Neutrophil (primary cell): ENCODE measurements around the gene SLC25A29.
A peak's percentile ranks its signal among the peaks of the same experiment; 100 is the strongest.

ENCODE experiments used
- H3K27ac ChIP-seq: fragments of 200-600 bp; sonication (generic); 2 replicates; pipeline ENCODE4 v1.5.1; 2016; ENCODE audit warnings: mild to moderate bottlenecking, moderate library complexity
- H3K27me3 ChIP-seq: fragments of 200-600 bp; sonication (generic); 2 replicates; pipeline ENCODE4 v1.6.0; 2016; ENCODE audit warnings: mild to moderate bottlenecking
- H3K36me3 ChIP-seq: fragments of 200-600 bp; sonication (generic); 2 replicates; pipeline ENCODE4 v1.5.1; 2017
- H3K4me1 ChIP-seq, 2 experiments: fragments of 200-600 bp in 1 of 2; sonication (generic) in 1 of 2; 1 replicate in 1 of 2; 2 replicates in 1 of 2; pipeline versions ENCODE4 v1.5.1 to v1.6.1; 2013 to 2016; ENCODE audit warnings: low read depth in 1 of 2, low read length in 1 of 2, mild to moderate bottlenecking in 1 of 2, moderate library complexity in 1 of 2; ENCODE audit not compliant: control insufficient read depth in 1 of 2, insufficient read depth in 1 of 2
- H3K4me3 ChIP-seq, 2 experiments: fragments of 200-600 bp in 1 of 2; sonication (generic) in 1 of 2; 1 replicate in 1 of 2; 2 replicates in 1 of 2; pipeline ENCODE4 v1.5.1; 2013 to 2016; ENCODE audit warnings: low read depth in 1 of 2, low read length in 1 of 2, mild to moderate bottlenecking in 1 of 2, moderate library complexity in 1 of 2
- H3K9me3 ChIP-seq: fragments of 200-600 bp; sonication (generic); 2 replicates; pipeline ENCODE4 v1.5.1; 2016
- TF ChIP-seq, protein P1 (sequence below): fragments of 200-600 bp; sonication (generic); IDR thresholded peaks from 2 replicates; pipeline ENCODE4 v1.5.1; 2016; ENCODE audit warnings: antibody characterized with exemption

The SLC25A29 gene

GRCh38 chr14:100271247-100271939 lies 34.9 kb downstream of the SLC25A29 start:
- TF ChIP-seq, protein P1, sequence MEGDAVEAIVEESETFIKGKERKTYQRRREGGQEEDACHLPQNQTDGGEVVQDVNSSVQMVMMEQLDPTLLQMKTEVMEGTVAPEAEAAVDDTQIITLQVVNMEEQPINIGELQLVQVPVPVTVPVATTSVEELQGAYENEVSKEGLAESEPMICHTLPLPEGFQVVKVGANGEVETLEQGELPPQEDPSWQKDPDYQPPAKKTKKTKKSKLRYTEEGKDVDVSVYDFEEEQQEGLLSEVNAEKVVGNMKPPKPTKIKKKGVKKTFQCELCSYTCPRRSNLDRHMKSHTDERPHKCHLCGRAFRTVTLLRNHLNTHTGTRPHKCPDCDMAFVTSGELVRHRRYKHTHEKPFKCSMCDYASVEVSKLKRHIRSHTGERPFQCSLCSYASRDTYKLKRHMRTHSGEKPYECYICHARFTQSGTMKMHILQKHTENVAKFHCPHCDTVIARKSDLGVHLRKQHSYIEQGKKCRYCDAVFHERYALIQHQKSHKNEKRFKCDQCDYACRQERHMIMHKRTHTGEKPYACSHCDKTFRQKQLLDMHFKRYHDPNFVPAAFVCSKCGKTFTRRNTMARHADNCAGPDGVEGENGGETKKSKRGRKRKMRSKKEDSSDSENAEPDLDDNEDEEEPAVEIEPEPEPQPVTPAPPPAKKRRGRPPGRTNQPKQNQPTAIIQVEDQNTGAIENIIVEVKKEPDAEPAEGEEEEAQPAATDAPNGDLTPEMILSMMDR, result no peak
- no peak overlapping the region for H3K27ac ChIP-seq

DNA sequence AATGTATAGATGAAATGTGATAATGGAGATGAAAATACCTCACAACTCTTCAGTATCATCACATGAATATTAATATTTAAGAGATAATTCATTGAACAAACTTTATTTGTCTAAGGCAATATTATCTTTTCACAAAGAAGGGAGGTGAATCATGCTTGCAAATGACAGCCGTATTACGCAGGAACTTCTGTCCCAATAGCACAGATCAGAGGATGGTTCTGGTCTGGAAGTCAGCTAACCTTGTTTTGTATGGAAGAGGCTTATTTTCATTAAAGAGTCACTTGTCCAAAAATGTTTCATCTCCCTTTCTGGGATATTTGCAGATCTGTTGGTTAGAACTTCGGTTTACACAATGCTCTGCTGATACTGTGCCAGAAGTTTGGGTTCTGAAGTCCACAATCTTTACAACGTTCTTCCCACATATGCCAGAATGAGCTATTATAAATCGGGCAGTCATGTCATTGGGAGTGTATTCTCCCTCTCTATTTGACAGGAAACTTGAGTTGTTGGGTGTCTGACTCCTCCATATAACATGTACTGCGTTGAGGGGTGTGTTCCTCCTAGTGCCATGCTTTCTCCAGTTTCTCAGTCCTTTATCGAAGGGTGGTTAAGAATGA lies 37.5 kb downstream of the SLC25A29 start:
- no peak overlapping the region for H3K27ac ChIP-seq
- H3K9me3 ChIP-seq, result no peaks in the 10 kb centered on the region
- peaks cover 0 to 5% of the 10 kb centered on the region in 2 experiments for H3K4me1 ChIP-seq
- H3K4me3 ChIP-seq, result no peak overlapping the region
- TF ChIP-seq, protein P1, result no peak
- peaks cover 28% of the 10 kb centered on the region for H3K36me3 ChIP-seq
- no peaks in the 10 kb centered on the region for H3K27me3 ChIP-seq

More at GRCh38 chr14:100271247-100271939, 34.9 kb downstream of the SLC25A29 start:
- Histone ChIP-seq H3K36me3 (peaks cover 11% of the 10 kb centered on the region), H3K4me3 (no peak overlapping the region), H3K9me3 (no peaks in the 10 kb centered on the region), H3K4me1 (peaks cover 0 to 11% of the 10 kb centered on the region in 2 experiments), H3K27me3 (no peaks in the 10 kb centered on the region)

GRCh38 chr14:100267990-100268389 lies 38.3 kb downstream of the SLC25A29 start:
- TF ChIP-seq, protein P1, result no peak
- H3K4me3 ChIP-seq, result no peak overlapping the region
- no peaks in the 10 kb centered on the region for H3K9me3 ChIP-seq
- peaks cover 0 to 5% of the 10 kb centered on the region in 2 experiments for H3K4me1 ChIP-seq
- peaks cover 35% of the 10 kb centered on the region for H3K36me3 ChIP-seq
- H3K27ac ChIP-seq, result peak overlapping the region; percentile 2
- no peaks in the 10 kb centered on the region for H3K27me3 ChIP-seq

GRCh38 chr14:100263141-100263540 lies 43.1 kb downstream of the SLC25A29 start:
- no peaks in the 10 kb centered on the region for H3K4me1 ChIP-seq
- TF ChIP-seq, protein P1, result no peak
- no peak overlapping the region for H3K27ac ChIP-seq
- H3K4me3 ChIP-seq, result no peak overlapping the region
- H3K27me3 ChIP-seq, result no peaks in the 10 kb centered on the region
- peaks cover 40% of the 10 kb centered on the region for H3K36me3 ChIP-seq
- H3K9me3 ChIP-seq, result no peaks in the 10 kb centered on the region

DNA sequence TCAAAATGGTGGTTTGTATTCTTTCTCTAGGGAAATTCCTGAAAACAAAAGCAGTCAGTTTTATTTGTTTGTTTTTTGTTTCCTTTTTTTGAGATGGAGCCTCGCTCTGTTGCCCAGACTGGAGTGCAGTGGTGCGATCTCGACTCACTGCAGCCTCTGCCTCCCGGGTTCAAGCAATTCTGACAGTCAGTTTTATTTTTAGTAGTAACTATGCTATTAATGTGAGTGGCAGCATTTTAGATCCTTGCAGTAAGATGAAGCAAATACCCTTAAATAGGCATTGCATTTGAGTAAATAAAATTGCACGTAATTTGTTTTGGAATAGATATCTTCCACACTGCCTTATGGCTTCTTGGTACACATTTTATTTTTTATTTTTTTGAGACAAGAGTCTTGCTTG lies 43.7 kb downstream of the SLC25A29 start:
- H3K9me3 ChIP-seq, result no peaks in the 10 kb centered on the region
- no peak overlapping the region for H3K27ac ChIP-seq
- H3K4me3 ChIP-seq, result no peak overlapping the region
- no peaks in the 10 kb centered on the region for H3K4me1 ChIP-seq
- H3K27me3 ChIP-seq, result no peaks in the 10 kb centered on the region
- TF ChIP-seq, protein P1, result no peak
- peaks cover 34% of the 10 kb centered on the region for H3K36me3 ChIP-seq
